ENCODE results near the gene CALCB. TPM values are rescaled to one million over a fixed set of nuclear protein-coding genes. Genes with fewer than 3 reads are reported as not detected.
"Not testable (repeated sequence)": the region's sequence is repeated elsewhere in the genome, so short reads cannot be mapped to it uniquely, and the experiment has no call there.

CALCB gene, protein sequence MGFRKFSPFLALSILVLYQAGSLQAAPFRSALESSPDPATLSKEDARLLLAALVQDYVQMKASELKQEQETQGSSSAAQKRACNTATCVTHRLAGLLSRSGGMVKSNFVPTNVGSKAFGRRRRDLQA
- total RNA-seq: 0.10 TPM

DNA sequence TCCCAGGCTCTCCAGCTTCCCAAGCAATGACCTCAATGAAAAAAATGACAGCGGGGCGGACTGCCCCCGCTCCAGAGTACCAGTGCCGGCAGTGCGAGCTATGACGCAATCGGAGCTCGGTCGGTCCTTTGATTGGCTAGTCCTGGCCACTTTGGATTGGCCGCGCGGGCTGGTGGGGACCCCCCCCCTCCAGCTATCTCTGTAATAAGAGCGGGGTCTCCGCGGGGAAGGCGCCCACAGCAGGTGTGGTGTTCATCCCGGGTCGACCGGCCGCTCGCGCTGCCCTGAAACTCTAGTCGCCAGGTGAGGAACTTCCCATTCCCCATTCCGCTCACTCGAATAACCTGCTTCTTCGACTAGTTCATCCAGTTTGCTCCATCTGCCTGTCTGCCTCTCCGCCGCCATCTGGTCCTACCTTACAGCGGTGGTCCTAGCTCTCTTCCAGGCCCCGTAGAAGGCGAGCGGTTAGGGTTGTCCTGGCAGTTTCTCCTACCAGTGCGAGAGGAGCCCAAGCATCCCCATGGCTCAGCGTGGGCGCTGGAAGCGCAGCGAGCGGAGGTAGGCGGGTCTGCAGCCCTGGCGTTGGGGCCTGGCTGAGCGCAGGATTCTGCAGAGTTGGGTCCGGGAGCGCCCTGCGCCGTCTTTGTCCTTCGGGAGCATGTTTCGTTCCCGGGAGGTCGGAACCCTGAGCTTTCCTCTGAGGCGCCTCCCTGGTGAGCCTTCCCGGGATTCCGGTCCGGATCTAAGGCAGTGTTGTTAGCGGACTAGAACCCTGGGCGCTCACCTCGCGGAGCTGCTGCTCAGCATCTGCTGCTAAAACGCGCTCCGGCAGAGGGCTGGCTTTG is at the start of gene CALCB:
Gene CALCB (plus strand): TSS at position 233 of the 845 bp plus-strand sequence. CDS start 1,126 bp downstream, outside the sequence.
- Histone ChIP-seq H3K9me3 (ENCODE audit: low read depth, low read length) (no peaks in the 10 kb centered on the region), H3K4me1 (ENCODE audit: insufficient read depth, low read length) (peaks cover 18% of the 10 kb centered on the region), H3K4me3 (ENCODE audit: low read length) (no peak within 1 kb of the TSS), H3K27me3 (ENCODE audit: insufficient read depth, low read length) (peaks cover 24% of the 10 kb centered on the region)

DNA sequence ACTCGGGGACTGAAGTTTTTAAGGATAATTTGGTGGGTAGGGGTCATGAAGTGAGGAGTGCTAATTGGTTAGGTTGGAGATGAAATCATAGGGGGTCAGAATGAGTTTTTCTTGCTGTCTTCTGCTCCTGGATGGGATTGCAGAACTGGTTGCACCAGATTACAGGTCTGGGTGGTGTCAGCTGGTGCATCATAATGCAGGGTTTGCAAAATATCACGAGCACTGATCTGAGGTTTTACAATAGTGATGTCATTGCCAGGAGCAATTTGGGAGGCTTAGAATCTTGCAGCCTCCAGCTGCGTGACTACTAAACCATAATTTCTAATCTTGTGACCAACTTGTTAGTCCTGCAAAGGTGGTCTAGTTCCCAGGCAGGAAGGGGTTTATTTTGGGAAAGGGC is 46.4 kb upstream of the CALCB start:
- Histone ChIP-seq H3K4me3 (ENCODE audit: low read length) (no peak overlapping the region), H3K4me1 (ENCODE audit: insufficient read depth, low read length) (no peaks in the 10 kb centered on the region), H3K9me3 (ENCODE audit: low read depth, low read length) (no peaks in the 10 kb centered on the region), H3K27me3 (ENCODE audit: insufficient read depth, low read length) (peaks cover 2% of the 10 kb centered on the region)

DNA sequence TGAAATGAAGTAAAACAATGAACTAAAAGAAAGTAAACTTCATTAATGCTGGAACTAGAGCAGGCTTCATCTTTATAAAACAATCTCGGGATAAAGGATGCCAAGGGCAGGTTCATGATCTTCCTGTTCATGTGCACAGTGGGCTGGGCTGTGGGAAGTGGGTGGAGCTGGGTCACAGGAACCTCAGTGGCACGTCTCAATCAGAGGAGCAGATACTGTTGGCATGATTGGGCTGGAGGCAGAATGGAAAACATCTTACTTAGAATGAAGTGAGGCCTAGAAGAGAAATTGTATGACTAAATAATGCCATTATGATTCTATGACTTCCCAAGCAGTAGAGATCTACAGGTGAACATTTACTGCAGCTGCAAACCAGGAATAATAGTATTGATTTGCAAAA is 45.4 kb upstream of the CALCB start:
- Histone ChIP-seq H3K4me1 (ENCODE audit: insufficient read depth, low read length) (no peaks in the 10 kb centered on the region), H3K9me3 (ENCODE audit: low read depth, low read length) (no peaks in the 10 kb centered on the region), H3K4me3 (ENCODE audit: low read length) (no peak overlapping the region), H3K27me3 (ENCODE audit: insufficient read depth, low read length) (peaks cover 2% of the 10 kb centered on the region)

DNA sequence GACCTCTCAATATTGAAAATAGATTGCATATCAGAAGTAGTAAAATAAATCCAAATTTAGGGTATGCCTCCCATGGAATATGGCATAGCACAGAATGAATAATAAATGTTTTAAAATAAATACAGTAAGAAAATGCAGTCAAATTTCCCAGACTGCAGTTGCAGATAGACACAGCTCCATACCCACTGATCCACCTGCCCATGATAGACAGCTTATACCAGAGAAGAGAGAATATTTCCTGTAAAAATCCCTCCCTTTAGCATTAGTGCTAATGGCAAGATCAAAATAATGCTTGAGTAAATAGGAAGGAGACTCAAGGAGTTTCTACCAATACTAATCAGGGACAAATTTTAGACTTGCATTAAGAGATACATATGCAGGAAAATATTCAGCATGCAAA is 45.0 kb upstream of the CALCB start:
- H3K9me3 ChIP-seq (ENCODE audit: low read depth, low read length): no peaks in the 10 kb centered on the region
- H3K27me3 ChIP-seq (ENCODE audit: insufficient read depth, low read length): peaks cover 2% of the 10 kb centered on the region
- H3K4me3 ChIP-seq (ENCODE audit: low read length): no peak overlapping the region
- no peaks in the 10 kb centered on the region for H3K4me1 ChIP-seq (ENCODE audit: insufficient read depth, low read length)

DNA sequence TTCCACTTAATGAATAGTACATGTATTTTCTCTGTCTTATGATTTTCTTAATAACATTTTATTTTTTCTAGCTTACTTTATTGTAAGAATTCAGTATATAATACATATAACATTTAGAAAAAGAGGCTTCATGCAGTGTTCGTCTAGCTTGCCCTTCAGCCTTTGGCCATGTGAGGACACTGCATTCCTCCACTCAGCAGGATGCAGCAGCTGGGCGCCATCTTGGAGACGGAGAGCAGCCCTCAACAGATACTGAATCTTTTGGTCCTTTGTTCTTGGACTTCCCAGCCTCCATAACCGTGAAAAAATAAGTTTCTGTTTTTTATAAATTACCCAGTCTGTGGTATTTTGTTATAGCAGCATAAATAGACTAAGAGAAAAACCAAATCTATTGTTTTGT is 41.4 kb upstream of the CALCB start:
- H3K9me3 ChIP-seq (ENCODE audit: low read depth, low read length); H3K4me1 ChIP-seq (ENCODE audit: insufficient read depth, low read length); H3K27me3 ChIP-seq (ENCODE audit: insufficient read depth, low read length); H3K4me3 ChIP-seq (ENCODE audit: low read length): not testable (repeated sequence)

DNA sequence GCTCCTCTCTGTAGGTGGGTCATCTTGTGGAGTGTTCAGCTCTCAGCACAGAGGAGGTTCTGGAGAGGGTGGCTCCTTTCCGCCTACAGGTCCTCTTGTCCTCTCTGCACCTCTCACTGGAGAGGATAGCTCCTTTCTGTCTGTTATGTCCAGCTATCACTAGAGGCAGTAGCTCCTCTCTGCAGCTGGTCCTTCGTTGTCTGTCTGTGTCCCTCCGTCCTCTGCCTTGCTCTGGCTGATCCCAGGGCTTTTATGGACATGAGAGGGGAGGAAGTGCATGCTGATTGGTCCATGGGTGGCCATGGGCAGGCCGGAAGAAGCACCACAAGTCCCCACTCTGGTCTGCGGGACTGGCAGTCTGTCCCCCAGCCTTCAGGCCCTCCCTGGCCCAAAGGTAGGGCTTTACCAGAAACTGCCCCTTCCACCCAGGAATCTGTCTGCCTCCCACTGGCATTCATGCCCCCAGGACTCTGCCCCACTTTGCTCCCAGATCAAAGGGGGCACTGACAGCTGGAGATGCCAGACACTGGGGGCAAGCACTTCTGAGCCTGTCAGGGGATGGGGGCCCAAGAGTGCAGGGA is 38.6 kb upstream of the CALCB start:
- H3K9me3 ChIP-seq (ENCODE audit: low read depth, low read length): no peaks in the 10 kb centered on the region
- H3K4me3 ChIP-seq (ENCODE audit: low read length): no peak overlapping the region
- no peaks in the 10 kb centered on the region for H3K4me1 ChIP-seq (ENCODE audit: insufficient read depth, low read length)
- peaks cover 8% of the 10 kb centered on the region for H3K27me3 ChIP-seq (ENCODE audit: insufficient read depth, low read length)

DNA sequence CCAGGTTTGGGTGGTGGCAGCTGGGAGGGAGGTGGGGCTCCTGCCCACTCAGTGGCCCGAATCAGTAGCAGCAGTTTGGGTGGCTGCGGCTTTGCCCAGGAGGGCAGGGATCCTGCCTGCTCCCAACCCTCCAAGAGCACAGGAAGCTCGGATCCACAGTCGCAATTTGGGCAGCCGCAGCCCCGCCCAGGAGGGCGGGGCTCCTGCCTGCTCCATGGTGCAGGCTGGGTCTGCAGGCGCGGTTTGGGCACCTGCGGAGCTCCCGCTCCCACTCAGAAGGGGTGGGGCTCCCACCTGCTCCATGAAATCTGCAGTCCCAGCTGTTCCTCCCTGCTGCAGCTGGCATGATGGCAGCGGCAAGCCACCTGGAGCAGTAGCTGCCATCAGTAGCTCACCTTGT is 38.1 kb upstream of the CALCB start:
- Histone ChIP-seq H3K4me1 (ENCODE audit: insufficient read depth, low read length) (no peaks in the 10 kb centered on the region), H3K27me3 (ENCODE audit: insufficient read depth, low read length) (peaks cover 8% of the 10 kb centered on the region), H3K4me3 (ENCODE audit: low read length) (no peak overlapping the region), H3K9me3 (ENCODE audit: low read depth, low read length) (no peaks in the 10 kb centered on the region)

DNA sequence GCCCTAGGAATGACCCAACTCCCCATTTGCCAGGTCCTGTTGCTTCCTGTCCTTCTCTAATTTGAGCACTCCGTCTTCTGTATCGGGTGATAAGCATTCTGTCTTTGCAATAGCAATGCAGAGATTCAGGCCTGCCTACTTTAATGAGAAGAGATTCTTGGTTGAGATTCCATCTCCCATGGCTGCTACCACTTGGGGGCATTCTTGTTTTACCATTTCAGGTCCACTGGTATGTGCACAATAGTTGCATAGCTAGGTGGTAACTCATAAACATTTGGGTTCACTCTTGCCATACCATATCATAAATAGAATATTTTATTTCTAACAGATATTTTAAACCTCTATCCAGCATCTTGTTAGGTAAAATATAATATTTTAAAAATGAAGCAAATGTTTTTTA is 34.4 kb upstream of the CALCB start:
- no peaks in the 10 kb centered on the region for H3K4me1 ChIP-seq (ENCODE audit: insufficient read depth, low read length)
- H3K27me3 ChIP-seq (ENCODE audit: insufficient read depth, low read length): peaks cover 6% of the 10 kb centered on the region

DNA sequence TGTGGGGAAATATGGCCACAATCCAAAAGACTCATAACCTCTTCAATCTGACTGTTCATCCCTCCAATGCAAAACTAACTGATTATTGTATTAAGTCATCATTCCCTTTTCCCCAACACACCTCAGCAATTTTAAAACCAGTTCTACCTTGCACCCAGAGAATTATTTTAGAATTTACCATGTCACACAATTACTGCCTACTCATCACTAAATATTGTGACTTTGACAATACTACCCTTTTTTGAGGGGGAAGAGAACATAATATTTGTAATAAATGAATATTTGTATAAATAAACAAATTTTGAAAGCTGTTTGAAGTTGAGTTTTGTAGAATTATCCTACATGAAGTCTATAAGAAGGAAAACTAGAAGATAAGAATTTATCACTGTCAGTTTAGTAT is 28.2 kb upstream of the CALCB start:
- no peaks in the 10 kb centered on the region for H3K9me3 ChIP-seq (ENCODE audit: low read depth, low read length)
- H3K4me1 ChIP-seq (ENCODE audit: insufficient read depth, low read length): no peaks in the 10 kb centered on the region
- peaks cover 2% of the 10 kb centered on the region for H3K27me3 ChIP-seq (ENCODE audit: insufficient read depth, low read length)
- H3K4me3 ChIP-seq (ENCODE audit: low read length): no peak overlapping the region

More for the DNA sequence above, 34.4 kb upstream of the CALCB start:
- H3K9me3 ChIP-seq (ENCODE audit: low read depth, low read length): no peaks in the 10 kb centered on the region
- H3K4me3 ChIP-seq (ENCODE audit: low read length): no peak overlapping the region

DNA sequence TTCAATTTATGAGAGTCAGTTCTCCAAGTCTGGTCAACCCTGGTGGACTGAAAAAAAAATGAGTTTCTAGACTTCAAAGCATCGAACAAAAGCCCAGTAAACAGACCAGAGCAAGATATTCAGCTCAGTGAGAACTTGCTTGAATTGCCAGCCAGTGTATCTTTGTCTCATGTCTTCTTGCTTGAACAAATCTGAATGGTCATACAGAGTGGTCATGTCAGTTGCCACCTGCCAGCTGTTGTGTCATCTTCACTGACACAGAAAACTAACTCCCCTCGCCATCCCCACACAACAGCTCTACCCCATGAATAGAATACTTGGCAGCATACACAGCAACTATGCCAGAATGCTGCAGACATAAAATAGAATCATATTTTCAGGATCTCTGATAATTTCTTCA is 27.5 kb upstream of the CALCB start:
- Histone ChIP-seq H3K27me3 (ENCODE audit: insufficient read depth, low read length) (peaks cover 2% of the 10 kb centered on the region), H3K9me3 (ENCODE audit: low read depth, low read length) (no peaks in the 10 kb centered on the region), H3K4me3 (ENCODE audit: low read length) (no peak overlapping the region), H3K4me1 (ENCODE audit: insufficient read depth, low read length) (no peaks in the 10 kb centered on the region)

DNA sequence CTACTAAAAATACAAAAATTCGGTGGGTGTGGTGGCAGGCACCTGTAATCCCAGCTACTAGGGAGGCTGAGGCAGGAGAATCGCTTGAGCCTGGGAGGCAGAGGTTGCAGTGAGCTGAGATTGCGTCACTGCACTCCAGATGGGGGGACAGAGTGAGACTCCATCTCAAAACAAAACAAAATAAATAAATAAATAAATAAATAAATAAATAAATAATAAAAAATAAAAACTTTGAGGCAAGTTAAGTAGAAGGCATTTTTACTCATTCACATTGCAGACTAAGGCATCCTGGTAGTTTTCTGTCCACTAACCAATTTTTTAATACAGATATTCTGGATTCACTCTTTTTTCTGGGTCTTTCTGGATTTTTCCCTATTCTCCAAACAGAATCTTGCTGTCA is 26.7 kb upstream of the CALCB start:
- H3K9me3 ChIP-seq (ENCODE audit: low read depth, low read length); H3K4me3 ChIP-seq (ENCODE audit: low read length); H3K27me3 ChIP-seq (ENCODE audit: insufficient read depth, low read length); H3K4me1 ChIP-seq (ENCODE audit: insufficient read depth, low read length): not testable (repeated sequence)

DNA sequence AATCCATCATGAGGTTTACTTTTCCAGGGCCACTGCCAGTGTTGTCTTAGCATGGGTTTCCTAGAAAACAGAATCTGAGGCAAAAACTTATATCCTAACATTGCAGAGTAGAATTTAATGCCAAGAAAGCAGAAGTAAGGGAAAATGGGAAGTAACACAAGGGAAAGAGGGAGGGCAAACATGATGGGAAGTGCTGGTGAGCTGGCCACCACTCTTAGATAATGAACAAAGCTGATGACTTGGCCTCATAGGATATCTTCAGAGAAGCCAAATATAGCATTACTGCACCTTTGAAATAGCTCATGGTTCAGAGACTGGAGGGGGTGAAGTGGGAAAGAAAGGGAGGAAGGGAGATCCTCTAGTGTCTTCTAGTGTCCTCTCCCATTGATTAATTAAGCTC is 24.8 kb upstream of the CALCB start:
- H3K9me3 ChIP-seq (ENCODE audit: low read depth, low read length): no peaks in the 10 kb centered on the region
- no peak overlapping the region for H3K4me3 ChIP-seq (ENCODE audit: low read length)
- H3K4me1 ChIP-seq (ENCODE audit: insufficient read depth, low read length): no peaks in the 10 kb centered on the region
- peaks cover 2% of the 10 kb centered on the region for H3K27me3 ChIP-seq (ENCODE audit: insufficient read depth, low read length)

DNA sequence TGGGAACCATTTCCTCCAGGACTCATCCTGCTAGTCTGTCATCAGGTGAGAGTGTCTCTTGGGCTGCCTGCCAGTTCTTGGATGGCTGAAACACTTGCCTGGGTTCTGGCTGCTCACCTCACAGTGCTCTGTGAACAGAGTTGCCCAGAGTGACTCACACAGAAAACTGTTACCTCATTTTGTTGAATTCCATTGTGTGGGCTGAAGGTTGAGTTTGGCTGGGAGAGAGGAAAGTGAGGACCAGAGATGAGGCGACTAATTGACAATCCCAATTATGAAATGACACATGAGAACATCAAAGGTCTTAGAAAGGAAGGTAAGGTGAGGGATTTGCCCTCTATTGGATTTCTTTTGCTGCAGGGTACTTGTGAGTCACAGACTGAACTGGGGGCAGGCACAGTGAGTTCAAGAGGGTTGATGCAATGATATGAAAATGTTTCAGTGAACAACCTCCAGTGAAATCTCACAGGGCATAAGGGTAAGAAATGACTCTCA is 20.2 kb upstream of the CALCB start:
- Histone ChIP-seq H3K4me3 (ENCODE audit: low read length) (no peak overlapping the region), H3K4me1 (ENCODE audit: insufficient read depth, low read length) (no peaks in the 10 kb centered on the region), H3K9me3 (ENCODE audit: low read depth, low read length) (no peaks in the 10 kb centered on the region), H3K27me3 (ENCODE audit: insufficient read depth, low read length) (peaks cover 2% of the 10 kb centered on the region)

DNA sequence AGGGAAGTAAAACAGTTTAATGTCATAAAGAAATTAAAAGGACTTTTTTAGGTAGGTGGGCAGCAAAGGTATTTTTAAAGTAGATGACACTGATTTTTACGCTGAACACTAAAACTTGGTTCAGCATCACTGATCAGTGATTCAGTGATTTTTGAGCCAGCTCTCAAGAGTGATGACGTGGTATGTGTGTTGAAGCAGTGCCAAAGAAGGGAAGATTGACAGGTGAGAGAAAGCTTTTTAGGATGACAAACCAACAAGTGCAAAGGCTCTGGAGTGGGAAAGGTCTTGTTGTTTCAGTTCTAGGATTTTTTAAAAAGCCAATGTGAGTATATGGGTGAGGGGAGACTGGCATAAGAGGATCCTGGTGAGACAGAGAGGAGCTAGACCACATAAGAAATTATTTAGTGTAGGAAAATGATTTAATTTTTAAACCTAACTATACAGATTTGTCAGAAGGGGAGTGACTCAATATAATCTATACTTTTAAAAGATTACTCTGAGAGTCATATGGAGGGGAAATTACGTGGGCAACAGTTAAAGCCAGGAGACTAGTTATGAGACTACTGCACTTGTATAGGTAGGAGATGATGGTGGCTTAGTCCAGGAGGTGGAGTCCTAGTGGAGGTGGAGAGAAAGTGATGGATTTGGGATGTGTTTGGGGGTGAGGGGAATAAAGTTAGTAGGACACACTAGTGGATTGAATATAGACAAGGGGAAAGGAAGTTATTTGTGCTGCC is 17.6 kb upstream of the CALCB start:
- H3K27me3 ChIP-seq (ENCODE audit: insufficient read depth, low read length): peaks cover 6% of the 10 kb centered on the region
- H3K4me1 ChIP-seq (ENCODE audit: insufficient read depth, low read length): no peaks in the 10 kb centered on the region
- no peak overlapping the region for H3K4me3 ChIP-seq (ENCODE audit: low read length)
- no peaks in the 10 kb centered on the region for H3K9me3 ChIP-seq (ENCODE audit: low read depth, low read length)

DNA sequence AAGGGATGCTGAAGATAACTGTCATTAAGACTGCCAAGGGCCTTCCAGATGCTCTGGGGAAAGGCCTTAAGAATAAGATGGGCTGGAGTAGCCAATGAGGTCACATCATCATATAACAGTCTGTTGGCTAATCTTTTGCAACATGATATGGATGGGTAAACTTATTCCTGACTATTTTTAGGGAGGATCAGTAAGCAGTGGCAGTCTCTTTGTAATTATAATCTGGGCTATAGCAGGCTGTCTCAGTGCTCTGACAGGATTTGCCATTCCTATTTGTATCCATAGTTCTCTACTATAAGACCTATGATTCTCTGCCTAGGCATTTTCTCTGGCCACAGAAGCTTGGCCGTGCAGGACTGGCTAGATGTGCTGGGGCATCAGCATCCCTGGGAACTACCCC is 16.1 kb upstream of the CALCB start:
- Histone ChIP-seq H3K9me3 (ENCODE audit: low read depth, low read length) (no peaks in the 10 kb centered on the region), H3K4me1 (ENCODE audit: insufficient read depth, low read length) (no peaks in the 10 kb centered on the region), H3K27me3 (ENCODE audit: insufficient read depth, low read length) (peaks cover 6% of the 10 kb centered on the region), H3K4me3 (ENCODE audit: low read length) (no peak overlapping the region)

Measured in mononuclear cell (primary cell).